ENCODE measurements around the gene FAM184B.

GRCh38 chr4:17639136-17639535 lies 142.3 kb downstream of the FAM184B start:
- TF ChIP-seq CTCF (IDR thresholded peaks at IDR 0.05) (no peak), POLR2A (IDR thresholded peaks at IDR 0.05) (no peak)

Measured in heart left ventricle (tissue), 13 donors.